Left ventricle myocardium inferior (tissue), 1 donor: ENCODE measurements around the gene PRKCB. TPM values are rescaled to one million over a fixed set of nuclear protein-coding genes. Genes with fewer than 3 reads are reported as not detected.

Source experiments
- DNase-seq: peaks from one replicate; pipeline ENCODE4 v3.0.0-alpha.2; 2020
- H3K27ac ChIP-seq: fragments of 200-600 bp; replicated peaks from 2 replicates; pipeline ENCODE4 v1.8.0; 2021
- H3K27me3 ChIP-seq: fragments of 200-600 bp; 2 replicates; pipeline ENCODE4 v1.8.0; 2021; ENCODE audit warnings: low read depth
- H3K36me3 ChIP-seq: fragments of 200-600 bp; 2 replicates; pipeline ENCODE4 v1.8.0; 2021
- H3K4me1 ChIP-seq: fragments of 200-600 bp; 2 replicates; pipeline ENCODE4 v1.8.0; 2021
- H3K4me3 ChIP-seq: fragments of 200-600 bp; 2 replicates; pipeline ENCODE4 v1.8.0; 2021; ENCODE audit warnings: mild to moderate bottlenecking, moderate library complexity
- H3K9me3 ChIP-seq: fragments of 200-600 bp; replicated peaks from 2 replicates; pipeline ENCODE4 v1.8.0; 2021
- CTCF ChIP-seq: fragments of 200-600 bp; IDR thresholded peaks from 2 replicates; pipeline ENCODE4 v1.8.0; 2021; ENCODE audit warnings: antibody characterized with exemption, mild to moderate bottlenecking, borderline replicate concordance
- intact Hi-C: fragments of 100-400 bp; cut with micrococcal nuclease; formaldehyde crosslinking; loops from one replicate; pipeline ENCODE4 v1.11.0; 2022
- total RNA-seq: library from RNA; stranded (reverse); fragmentation: NEBNext Ultra II Directional; extraction: Animal tissue kit (Norgen Biotek cat#: 25700); gene quantifications from one replicate; pipeline ENCODE4 v1.2.1, GENCODE V29; 2021
- donor health status: DM: no; HTN: yes; CAD: no; lungs with severe emphysema.

The PRKCB gene
- total RNA-seq, 1 donor from 2014 or later: 1.6 TPM

- TF ChIP-seq CTCF: no peak
- no peak for DNase-seq
Measured at GRCh38 chr16:23893986-23894385, 58.2 kb downstream of the PRKCB start.

DNA sequence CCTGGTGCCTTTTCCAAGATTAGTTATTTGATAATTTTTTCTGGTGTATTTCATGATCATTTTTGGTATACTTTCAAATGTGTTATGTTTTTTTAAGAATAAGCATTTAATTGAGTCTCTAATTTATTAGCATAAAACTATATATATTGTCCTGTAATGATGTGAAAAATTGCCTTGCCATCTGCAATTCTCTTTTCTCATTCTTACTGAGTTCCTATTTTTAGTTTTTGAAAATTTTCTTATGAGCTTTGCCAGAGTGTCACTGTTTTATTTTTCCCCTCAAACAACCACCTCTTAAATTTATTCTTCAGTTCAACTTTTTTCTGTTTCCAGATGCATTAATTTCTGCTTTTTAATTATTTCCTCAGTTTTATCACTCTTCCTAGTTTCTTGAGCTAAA, 59.3 kb downstream of the PRKCB start:
- intact Hi-C loops: no loop called here
- H3K4me3 ChIP-seq: no peak overlapping the region
- H3K27ac ChIP-seq: no peak overlapping the region
- H3K4me1 ChIP-seq: no peaks in the 10 kb centered on the region
- DNase-seq: no peak
- H3K27me3 ChIP-seq: peaks cover 31% of the 10 kb centered on the region
- TF ChIP-seq CTCF: no peak
- H3K36me3 ChIP-seq: no peaks in the 10 kb centered on the region
- no peaks in the 10 kb centered on the region for H3K9me3 ChIP-seq

More at GRCh38 chr16:23893986-23894385, 58.2 kb downstream of the PRKCB start:
- intact Hi-C loops: no loop called here
- peaks cover 31% of the 10 kb centered on the region for H3K27me3 ChIP-seq
- no peaks in the 10 kb centered on the region for H3K36me3 ChIP-seq
- H3K9me3 ChIP-seq: no peaks in the 10 kb centered on the region
- H3K4me3 ChIP-seq: no peak overlapping the region
- no peak overlapping the region for H3K27ac ChIP-seq
- no peaks in the 10 kb centered on the region for H3K4me1 ChIP-seq

GRCh38 chr16:23896832-23897821, 61.3 kb downstream of the PRKCB start:
- H3K4me1 ChIP-seq: no peaks in the 10 kb centered on the region
- DNase-seq: no peak
- H3K27me3 ChIP-seq: peaks cover 37% of the 10 kb centered on the region
- no peaks in the 10 kb centered on the region for H3K9me3 ChIP-seq
- intact Hi-C loops: no loop called here
- H3K36me3 ChIP-seq: no peaks in the 10 kb centered on the region
- H3K4me3 ChIP-seq: no peak overlapping the region
- no peak for TF ChIP-seq CTCF
- H3K27ac ChIP-seq: no peak overlapping the region

DNA sequence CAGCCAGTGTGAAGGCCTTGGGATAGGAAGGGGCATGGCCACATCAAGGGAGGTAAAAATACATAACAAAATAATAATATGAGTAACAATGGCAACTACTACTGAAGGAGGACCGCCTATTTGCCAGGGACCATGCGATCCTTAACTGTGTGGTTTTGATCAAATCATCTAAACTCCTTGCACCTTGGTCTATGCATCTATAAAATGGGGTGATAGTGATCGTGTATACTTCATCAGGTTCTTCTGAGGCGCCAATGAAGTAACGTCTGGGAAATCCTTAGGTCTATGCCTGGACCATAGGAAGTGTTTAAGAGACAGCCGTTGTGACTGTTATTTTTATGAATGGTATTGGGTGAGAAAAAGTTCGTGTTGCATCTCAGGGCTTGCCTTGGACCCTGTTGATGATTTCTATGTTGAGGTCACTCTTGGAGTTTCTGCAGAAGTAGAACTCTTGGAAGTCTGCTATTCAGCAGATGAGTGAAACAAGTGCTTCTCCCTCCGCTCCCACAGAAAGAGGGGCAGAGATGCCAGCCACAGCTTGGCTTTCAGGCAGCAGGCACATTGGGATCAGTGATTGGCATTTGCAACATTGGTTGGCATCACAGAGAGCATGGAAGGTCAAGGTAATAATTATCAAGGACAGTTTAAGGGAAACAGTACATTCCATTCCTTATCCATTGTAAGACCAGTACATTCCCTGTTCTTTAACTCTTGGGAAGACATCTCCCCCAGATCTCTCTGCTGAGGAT, 63.1 kb downstream of the PRKCB start:
- Histone ChIP-seq H3K27me3 (peaks cover 37% of the 10 kb centered on the region), H3K36me3 (no peaks in the 10 kb centered on the region), H3K9me3 (no peaks in the 10 kb centered on the region), H3K4me1 (no peaks in the 10 kb centered on the region), H3K27ac (no peak overlapping the region), H3K4me3 (no peak overlapping the region)
- no peak for TF ChIP-seq CTCF
- intact Hi-C loops: no loop called here
- no peak for DNase-seq

DNA sequence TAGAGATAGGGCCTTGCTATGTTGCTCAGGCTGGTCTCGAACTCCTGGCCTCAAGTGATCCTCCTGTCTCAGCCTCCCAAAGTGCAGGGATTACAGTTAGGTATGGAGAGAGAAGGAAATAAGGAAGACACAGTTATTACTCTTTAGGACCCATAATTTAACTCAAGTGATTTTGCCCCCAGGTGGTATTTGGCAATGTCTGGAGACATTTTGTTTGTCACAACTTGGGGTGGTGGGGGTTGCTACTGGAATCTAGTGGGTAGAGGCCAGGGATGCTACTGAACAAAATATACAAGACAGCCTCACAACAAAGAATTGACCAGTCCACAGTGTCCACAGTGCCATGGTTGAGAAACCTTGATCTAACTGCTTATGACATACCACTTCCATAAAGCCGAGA, 64.1 kb downstream of the PRKCB start:
- Histone ChIP-seq H3K27ac (no peak overlapping the region), H3K9me3 (no peaks in the 10 kb centered on the region), H3K4me1 (no peaks in the 10 kb centered on the region), H3K27me3 (peaks cover 37% of the 10 kb centered on the region), H3K36me3 (no peaks in the 10 kb centered on the region), H3K4me3 (no peak overlapping the region)
- TF ChIP-seq CTCF: no peak
- intact Hi-C loops: no loop called here
- no peak for DNase-seq
